Neutrophil (primary cell): ENCODE measurements around the gene GRIK4.

Experiments
- H3K27ac ChIP-seq: fragments of 200-600 bp; sonication (generic); 2 replicates; pipeline ENCODE4 v1.5.1; 2016; ENCODE audit warnings: mild to moderate bottlenecking, moderate library complexity
- H3K27me3 ChIP-seq: fragments of 200-600 bp; sonication (generic); 2 replicates; pipeline ENCODE4 v1.6.0; 2016; ENCODE audit warnings: mild to moderate bottlenecking
- H3K36me3 ChIP-seq: fragments of 200-600 bp; sonication (generic); 2 replicates; pipeline ENCODE4 v1.5.1; 2017
- H3K4me1 ChIP-seq, 2 experiments: fragments of 200-600 bp in 1 of 2; sonication (generic) in 1 of 2; 1 replicate in 1 of 2; 2 replicates in 1 of 2; pipeline versions ENCODE4 v1.5.1 to v1.6.1; 2013 to 2016; ENCODE audit warnings: low read depth in 1 of 2, low read length in 1 of 2, mild to moderate bottlenecking in 1 of 2, moderate library complexity in 1 of 2; ENCODE audit not compliant: control insufficient read depth in 1 of 2, insufficient read depth in 1 of 2
- H3K4me3 ChIP-seq, 2 experiments: fragments of 200-600 bp in 1 of 2; sonication (generic) in 1 of 2; 1 replicate in 1 of 2; 2 replicates in 1 of 2; pipeline ENCODE4 v1.5.1; 2013 to 2016; ENCODE audit warnings: low read depth in 1 of 2, low read length in 1 of 2, mild to moderate bottlenecking in 1 of 2, moderate library complexity in 1 of 2
- H3K9me3 ChIP-seq: fragments of 200-600 bp; sonication (generic); 2 replicates; pipeline ENCODE4 v1.5.1; 2016
- CTCF ChIP-seq: fragments of 200-600 bp; sonication (generic); IDR thresholded peaks from 2 replicates; pipeline ENCODE4 v1.5.1; 2016; ENCODE audit warnings: antibody characterized with exemption

The GRIK4 gene

GRCh38 chr11:120747850-120748814 lies 236.6 kb downstream of the GRIK4 start:
- no peaks in the 10 kb centered on the region for H3K36me3 ChIP-seq
- no peak overlapping the region for H3K4me3 ChIP-seq
- H3K27me3 ChIP-seq, result no peaks in the 10 kb centered on the region
- H3K27ac ChIP-seq, result no peak overlapping the region
- H3K9me3 ChIP-seq, result no peaks in the 10 kb centered on the region
- TF ChIP-seq CTCF, result no peak
- no peaks in the 10 kb centered on the region for H3K4me1 ChIP-seq

- H3K4me3 ChIP-seq, result no peak overlapping the region
- no peaks in the 10 kb centered on the region for H3K4me1 ChIP-seq
- H3K36me3 ChIP-seq, result no peaks in the 10 kb centered on the region
- H3K27me3 ChIP-seq, result no peaks in the 10 kb centered on the region
- TF ChIP-seq CTCF, result no peak
- H3K27ac ChIP-seq, result no peak overlapping the region
- no peaks in the 10 kb centered on the region for H3K9me3 ChIP-seq
Measured at GRCh38 chr11:120749395-120749794, 237.8 kb downstream of the GRIK4 start.

GRCh38 chr11:120750647-120751549 lies 239.3 kb downstream of the GRIK4 start:
- H3K9me3 ChIP-seq, result no peaks in the 10 kb centered on the region
- no peaks in the 10 kb centered on the region for H3K27me3 ChIP-seq
- TF ChIP-seq CTCF, result no peak
- H3K4me3 ChIP-seq, result no peak overlapping the region
- no peak overlapping the region for H3K27ac ChIP-seq
- no peaks in the 10 kb centered on the region for H3K4me1 ChIP-seq
- H3K36me3 ChIP-seq, result no peaks in the 10 kb centered on the region

- Histone ChIP-seq H3K27ac (no peak overlapping the region), H3K36me3 (no peaks in the 10 kb centered on the region), H3K27me3 (no peaks in the 10 kb centered on the region), H3K4me3 (no peak overlapping the region), H3K4me1 (no peaks in the 10 kb centered on the region), H3K9me3 (no peaks in the 10 kb centered on the region)
- no peak for TF ChIP-seq CTCF
Measured at GRCh38 chr11:120751550-120751949, 240.0 kb downstream of the GRIK4 start.

- Histone ChIP-seq H3K4me3 (no peak overlapping the region), H3K27me3 (no peaks in the 10 kb centered on the region), H3K9me3 (no peaks in the 10 kb centered on the region), H3K36me3 (no peaks in the 10 kb centered on the region), H3K27ac (no peak overlapping the region), H3K4me1 (no peaks in the 10 kb centered on the region)
- TF ChIP-seq CTCF, result no peak
Measured at GRCh38 chr11:120752668-120753067, 241.1 kb downstream of the GRIK4 start.
